BJ (cell line): Measurements from ENCODE around the gene EEF2. TPM values are rescaled to one million over a fixed set of nuclear protein-coding genes. Genes with fewer than 3 reads are reported as not detected.

Experiments
- CTCF ChIA-PET: fragments of 350-600 bp; formaldehyde crosslinking; extraction: SDS; loops from one replicate; lab custom pipeline; 2021; ENCODE audit warnings: antibody characterized with exemption, inconsistent platforms; lab: Yijun Ruan, JAX
- POLR2A ChIA-PET: fragments of 300-600 bp; sonication (Branson Sonifier 250); formaldehyde crosslinking; extraction: SDS; loops from one replicate; lab custom pipeline; 2021; ENCODE audit warnings: antibody characterized with exemption; lab: Charles Lee
- DNase-seq: peaks from one replicate; pipeline ENCODE4 v3.0.0-alpha.2; 2011; ENCODE audit warnings: low read depth
- H3K27me3 ChIP-seq: 2 replicates; pipeline ENCODE4 v1.6.0; 2011; ENCODE audit warnings: low read length; ENCODE audit not compliant: control insufficient read depth, insufficient read depth
- H3K36me3 ChIP-seq: 2 replicates; pipeline ENCODE4 v1.5.1; 2011; ENCODE audit warnings: low read length; ENCODE audit not compliant: control insufficient read depth, insufficient read depth
- H3K4me3 ChIP-seq: 2 replicates; pipeline ENCODE4 v1.5.1; 2011; ENCODE audit warnings: low read depth, mild to moderate bottlenecking, control low read depth, low read length
- CTCF ChIP-seq: IDR thresholded peaks from 2 replicates; pipeline ENCODE4 v1.5.1; 2011; ENCODE audit warnings: low read depth, mild to moderate bottlenecking, control low read depth, inconsistent platforms, low read length, moderate library complexity; ENCODE audit not compliant: insufficient read depth
- polyA plus RNA-seq: library from polyadenylated mRNA; depleted of rRNA; stranded (reverse); fragments of >200 nt; gene quantifications from 2 replicates; pipeline ENCODE4 v1.2.3, GENCODE V29; 2011

EEF2 gene
- polyA plus RNA-seq, 1 experiment = 2,469 TPM

- Histone ChIP-seq H3K27me3 (no peaks in the 10 kb centered on the region), H3K4me3 (no peak overlapping the region), H3K36me3 (peaks cover 32% of the 10 kb centered on the region)
- DNase-seq = no peak
- ChIA-PET CTCF (no interaction called here), POLR2A (no interaction called here)
- TF ChIP-seq CTCF = no peak
Observed at GRCh38 chr19:4031420-4031819, 46.2 kb upstream of the EEF2 start.

GRCh38 chr19:4030981-4031380 lies 45.7 kb upstream of the EEF2 start:
- CTCF ChIA-PET = no interaction called here
- no peak for TF ChIP-seq CTCF
- no peak for DNase-seq
- POLR2A ChIA-PET = no interaction called here
- H3K36me3 ChIP-seq = peaks cover 32% of the 10 kb centered on the region
- no peaks in the 10 kb centered on the region for H3K27me3 ChIP-seq
- no peak overlapping the region for H3K4me3 ChIP-seq

GRCh38 chr19:4030552-4030951 lies 45.3 kb upstream of the EEF2 start:
- H3K36me3 ChIP-seq = peaks cover 30% of the 10 kb centered on the region
- POLR2A ChIA-PET = no interaction called here

GRCh38 chr19:4029247-4029614 lies 44.0 kb upstream of the EEF2 start:
- H3K36me3 ChIP-seq = peaks cover 32% of the 10 kb centered on the region
- no peak for DNase-seq
- CTCF ChIA-PET = no interaction called here

More at GRCh38 chr19:4030552-4030951, 45.3 kb upstream of the EEF2 start:
- no peak for DNase-seq
- H3K27me3 ChIP-seq = no peaks in the 10 kb centered on the region
- no peak for TF ChIP-seq CTCF
- no peak overlapping the region for H3K4me3 ChIP-seq
- CTCF ChIA-PET = no interaction called here

GRCh38 chr19:4028334-4029246 lies 43.3 kb upstream of the EEF2 start:
- POLR2A ChIA-PET = no interaction called here
- no peak for TF ChIP-seq CTCF
- Histone ChIP-seq H3K36me3 (peaks cover 33% of the 10 kb centered on the region), H3K27me3 (no peaks in the 10 kb centered on the region), H3K4me3 (no peak overlapping the region)
- CTCF ChIA-PET = no interaction called here
- no peak for DNase-seq

More at GRCh38 chr19:4029247-4029614, 44.0 kb upstream of the EEF2 start:
- POLR2A ChIA-PET = interaction anchor here (0.5 kb wide), 1 partner anchor 72 kb away, joined by 3 read pairs; no protein-coding TSS in a partner anchor
- TF ChIP-seq CTCF = no peak
- no peak overlapping the region for H3K4me3 ChIP-seq
- no peaks in the 10 kb centered on the region for H3K27me3 ChIP-seq
